H9 (cell line): Measurements from ENCODE around the gene WNT3A. TPM values are rescaled to one million over a fixed set of nuclear protein-coding genes. Genes with fewer than 3 reads are reported as not detected.

Experiments
- DNase-seq: peaks from one replicate; pipeline ENCODE4 v3.0.0-alpha.2; 2017
- H2AFZ ChIP-seq: one replicate; pipeline ENCODE4 v1.6.1; 2013; ENCODE audit warnings: mild to moderate bottlenecking, low read length, control low read depth, moderate library complexity
- H2AK5ac ChIP-seq: 2 replicates; pipeline ENCODE4 v1.6.1; 2013; ENCODE audit warnings: low read length, control low read depth, mixed read lengths; ENCODE audit not compliant: insufficient read length
- H2BK120ac ChIP-seq: one replicate; pipeline ENCODE4 v1.6.1; 2013; ENCODE audit warnings: low read depth, mild to moderate bottlenecking, low read length, control low read depth, inconsistent platforms; ENCODE audit not compliant: poor library complexity, severe bottlenecking
- H2BK12ac ChIP-seq: 2 replicates; pipeline ENCODE4 v1.6.1; 2013; ENCODE audit warnings: low read length, control low read depth, mixed read lengths, low read depth; ENCODE audit not compliant: insufficient read length
- H2BK15ac ChIP-seq: 2 replicates; pipeline ENCODE4 v1.6.1; 2013; ENCODE audit warnings: low read depth, low read length, control low read depth
- H2BK20ac ChIP-seq: one replicate; pipeline ENCODE4 v1.6.1; 2013; ENCODE audit warnings: low read depth, mild to moderate bottlenecking, low read length, control low read depth, inconsistent platforms; ENCODE audit not compliant: poor library complexity, severe bottlenecking
- H2BK5ac ChIP-seq: 2 replicates; pipeline ENCODE4 v1.6.1; 2013; ENCODE audit warnings: low read length, control low read depth, mixed read lengths; ENCODE audit not compliant: insufficient read length
- H3K14ac ChIP-seq: 2 replicates; pipeline ENCODE4 v1.6.1; 2013; ENCODE audit warnings: low read length, control low read depth; ENCODE audit not compliant: insufficient read depth
- H3K18ac ChIP-seq: 2 replicates; pipeline ENCODE4 v1.6.1; 2013; ENCODE audit warnings: low read depth, mild to moderate bottlenecking, mixed read lengths, low read length, control low read depth; ENCODE audit not compliant: insufficient read length
- H3K23ac ChIP-seq: 2 replicates; pipeline ENCODE4 v1.6.1; 2013; ENCODE audit warnings: low read length, control low read depth, mixed read lengths, low read depth; ENCODE audit not compliant: insufficient read length
- H3K23me2 ChIP-seq: 2 replicates; pipeline ENCODE4 v1.6.1; 2013; ENCODE audit warnings: low read depth, mild to moderate bottlenecking, mixed read lengths, low read length, control low read depth; ENCODE audit not compliant: insufficient read length, poor library complexity, severe bottlenecking
- H3K27ac ChIP-seq: 2 replicates; pipeline ENCODE4 v1.5.1; 2013; ENCODE audit warnings: low read length, control low read depth, mixed read lengths, low read depth; ENCODE audit not compliant: insufficient read length
- H3K27me3 ChIP-seq: 2 replicates; pipeline ENCODE4 v1.6.1; 2013; ENCODE audit warnings: low read length, control low read depth, inconsistent platforms; ENCODE audit not compliant: insufficient read depth
- H3K4ac ChIP-seq: 2 replicates; pipeline ENCODE4 v1.6.1; 2013; ENCODE audit warnings: low read depth, mild to moderate bottlenecking, control low read depth, inconsistent platforms, low read length, moderate library complexity
- H3K4me1 ChIP-seq: 2 replicates; pipeline ENCODE4 v1.6.1; 2013; ENCODE audit warnings: low read length, control low read depth, inconsistent platforms; ENCODE audit not compliant: insufficient read depth
- H3K4me2 ChIP-seq: 2 replicates; pipeline ENCODE4 v1.6.1; 2013; ENCODE audit warnings: low read length, control low read depth, mixed read lengths; ENCODE audit not compliant: insufficient read length, insufficient read depth
- H3K56ac ChIP-seq: 2 replicates; pipeline ENCODE4 v1.6.1; 2013; ENCODE audit warnings: low read depth, mild to moderate bottlenecking, mixed read lengths, low read length, control low read depth; ENCODE audit not compliant: insufficient read length
- H3K79me1 ChIP-seq: 2 replicates; pipeline ENCODE4 v1.6.1; 2013; ENCODE audit warnings: low read depth, mild to moderate bottlenecking, moderate library complexity, low read length, control low read depth, inconsistent platforms; ENCODE audit not compliant: insufficient read depth, poor library complexity, severe bottlenecking
- H3K79me2 ChIP-seq: 2 replicates; pipeline ENCODE4 v1.6.1; 2013; ENCODE audit warnings: low read length, control low read depth, inconsistent platforms; ENCODE audit not compliant: insufficient read depth
- H3K9ac ChIP-seq: 2 replicates; pipeline ENCODE4 v1.6.1; 2013; ENCODE audit warnings: low read length, control low read depth, mixed read lengths; ENCODE audit not compliant: insufficient read length; ENCODE audit errors: extremely low read depth
- H3K9me3 ChIP-seq: one replicate; pipeline ENCODE4 v1.6.1; 2013; ENCODE audit warnings: low read depth, low read length, inconsistent platforms; ENCODE audit not compliant: control insufficient read depth
- H3T11ph ChIP-seq: one replicate; pipeline ENCODE4 v1.6.1; 2013; ENCODE audit warnings: mild to moderate bottlenecking, low read length, control low read depth, inconsistent platforms
- H4K20me1 ChIP-seq: one replicate; pipeline ENCODE4 v1.6.1; 2013; ENCODE audit not compliant: control insufficient read depth, insufficient read length, insufficient read depth
- H4K5ac ChIP-seq: 2 replicates; pipeline ENCODE4 v1.6.1; 2013; ENCODE audit warnings: low read depth, mild to moderate bottlenecking, mixed read lengths, low read length, control low read depth; ENCODE audit not compliant: insufficient read length
- H4K8ac ChIP-seq: replicated peaks from 2 replicates; pipeline ENCODE4 v1.6.1; 2013; ENCODE audit warnings: low read length, control low read depth, mixed read lengths, low read depth; ENCODE audit not compliant: insufficient read length
- H4K91ac ChIP-seq: 2 replicates; pipeline ENCODE4 v1.6.1; 2013; ENCODE audit warnings: low read depth, mild to moderate bottlenecking, moderate library complexity, mixed read lengths, low read length, control low read depth; ENCODE audit not compliant: insufficient read length
- H3K27ac Mint-ChIP-seq, 3 experiments: 2 replicates in 2 of 3; 3 replicates in 1 of 3; pipeline ENCODE4 v1.8.0; 2020 to 2021; ENCODE audit warnings: mixed read lengths in 3 of 3, mild to moderate bottlenecking in 1 of 3, moderate library complexity in 1 of 3
- H3K27me3 Mint-ChIP-seq: 2 replicates; pipeline ENCODE4 v1.8.0; 2021; ENCODE audit warnings: low read depth, mild to moderate bottlenecking, moderate library complexity, mixed read lengths
- H3K36me3 Mint-ChIP-seq, 3 experiments: 2 replicates in 2 of 3; 3 replicates in 1 of 3; pipeline ENCODE4 v1.8.0; 2020 to 2021; ENCODE audit warnings: low read depth in 3 of 3, mixed read lengths in 3 of 3; ENCODE audit not compliant: insufficient read depth in 1 of 3
- H3K4me1 Mint-ChIP-seq, 2 experiments: 2 replicates each; pipeline ENCODE4 v1.8.0; 2020; ENCODE audit warnings: mixed read lengths in 2 of 2
- H3K4me3 Mint-ChIP-seq, 2 experiments: 2 replicates in 1 of 2; 3 replicates in 1 of 2; pipeline ENCODE4 v1.8.0; 2020 to 2021; ENCODE audit warnings: mild to moderate bottlenecking in 2 of 2, mixed read lengths in 2 of 2, moderate library complexity in 1 of 2
- H3K9me3 Mint-ChIP-seq, 2 experiments: 2 replicates in 1 of 2; 3 replicates in 1 of 2; pipeline ENCODE4 v1.8.0; 2020; ENCODE audit warnings: mild to moderate bottlenecking in 2 of 2, mixed read lengths in 2 of 2, moderate library complexity in 1 of 2
- WGBS: extraction: QIAGEN DNeasy Blood & Tissue Kit; methylation state at CpG from one replicate; pipeline ENCODE4 v1.1.7; 2013; ENCODE audit warnings: missing lambda C conversion rate, low lambda C conversion rate, mixed read lengths; ENCODE audit not compliant: insufficient read length; ENCODE audit errors: extremely low coverage; 5-methylcytosine and 5-hydroxymethylcytosine counted together
- total RNA-seq: library from RNA; stranded (reverse); gene quantifications from 2 replicates; pipeline ENCODE4 v1.2.1, GENCODE V29; 2021
- TF ChIP-seq, protein P1 (sequence below): fragments of 200-600 bp; sonication (generic); conservative IDR thresholded peaks from 3 replicates; pipeline ENCODE4 v1.8.0; 2021; ENCODE audit warnings: antibody characterized with exemption, mild to moderate bottlenecking

Gene WNT3A
- total RNA-seq, 1 experiment from 2014 or later = 0.17 TPM

GRCh38 chr1:228062085-228062791, 55.4 kb downstream of the WNT3A start:
- Histone ChIP-seq H3K79me2 (no peaks in the 10 kb centered on the region), H3T11ph (no peak overlapping the region), H3K14ac (no peak overlapping the region), H3K79me1 (no peaks in the 10 kb centered on the region), H2AK5ac (no peak overlapping the region), H3K27me3 (peaks cover 42% of the 10 kb centered on the region), H2BK15ac (no peak overlapping the region), H4K5ac (no peak overlapping the region), H2BK20ac (no peak overlapping the region), H3K23ac (no peak overlapping the region), H2BK12ac (no peak overlapping the region), H2BK5ac (no peak overlapping the region), H4K8ac (no peak overlapping the region), H3K9me3 (no peaks in the 10 kb centered on the region), H2BK120ac (no peak overlapping the region), H2AFZ (no peak overlapping the region), H3K4me1 (no peaks in the 10 kb centered on the region), H3K9ac (no peak overlapping the region), H3K23me2 (peaks cover 19% of the 10 kb centered on the region), H4K91ac (no peak overlapping the region), H3K4me2 (no peak overlapping the region), H4K20me1 (no peaks in the 10 kb centered on the region), H3K4ac (no peak overlapping the region), H3K56ac (no peak overlapping the region), H3K27ac (no peak overlapping the region), H3K18ac (no peak overlapping the region)
- TF ChIP-seq, protein P1, sequence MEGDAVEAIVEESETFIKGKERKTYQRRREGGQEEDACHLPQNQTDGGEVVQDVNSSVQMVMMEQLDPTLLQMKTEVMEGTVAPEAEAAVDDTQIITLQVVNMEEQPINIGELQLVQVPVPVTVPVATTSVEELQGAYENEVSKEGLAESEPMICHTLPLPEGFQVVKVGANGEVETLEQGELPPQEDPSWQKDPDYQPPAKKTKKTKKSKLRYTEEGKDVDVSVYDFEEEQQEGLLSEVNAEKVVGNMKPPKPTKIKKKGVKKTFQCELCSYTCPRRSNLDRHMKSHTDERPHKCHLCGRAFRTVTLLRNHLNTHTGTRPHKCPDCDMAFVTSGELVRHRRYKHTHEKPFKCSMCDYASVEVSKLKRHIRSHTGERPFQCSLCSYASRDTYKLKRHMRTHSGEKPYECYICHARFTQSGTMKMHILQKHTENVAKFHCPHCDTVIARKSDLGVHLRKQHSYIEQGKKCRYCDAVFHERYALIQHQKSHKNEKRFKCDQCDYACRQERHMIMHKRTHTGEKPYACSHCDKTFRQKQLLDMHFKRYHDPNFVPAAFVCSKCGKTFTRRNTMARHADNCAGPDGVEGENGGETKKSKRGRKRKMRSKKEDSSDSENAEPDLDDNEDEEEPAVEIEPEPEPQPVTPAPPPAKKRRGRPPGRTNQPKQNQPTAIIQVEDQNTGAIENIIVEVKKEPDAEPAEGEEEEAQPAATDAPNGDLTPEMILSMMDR = no peak
- no peak for DNase-seq
- Mint-ChIP-seq H3K27ac (no peak overlapping the region), H3K9me3 (peaks cover 2 to 6% of the 10 kb centered on the region in 2 experiments; a peak in 3 of 5 replicates), H3K4me1 (peaks cover 5 to 7% of the 10 kb centered on the region in 2 experiments; a peak in 3 of 4 replicates), H3K36me3 (no peaks in the 10 kb centered on the region; a peak in 1 of 7 replicates), H3K27me3 (peaks cover 96% of the 10 kb centered on the region), H3K4me3 (no peak overlapping the region)
- WGBS = no CpG with 5 or more reads among the region's 9 CpGs
